Peyer's patch (tissue), 4 donors: Measurements from ENCODE around the gene MIS12.

Experiments used
- CTCF ChIP-seq, 6 experiments: fragments of 450-650 bp in 4 of 6; fragments of 200-600 bp in 2 of 6; sonication (generic) in 1 of 6; IDR thresholded peaks; one replicate each; pipeline ENCODE4 v1.5.1; 2017 to 2019; ENCODE audit warnings: antibody characterized with exemption in 6 of 6, mild to moderate bottlenecking in 3 of 6, moderate library complexity in 1 of 6
- POLR2A ChIP-seq, 2 donors: fragments of 450-650 bp; IDR thresholded peaks; one replicate each; pipeline ENCODE4 v1.5.1; 2017; ENCODE audit warnings: antibody characterized with exemption in 2 of 2, mild to moderate bottlenecking in 2 of 2, moderate library complexity in 2 of 2

DNA sequence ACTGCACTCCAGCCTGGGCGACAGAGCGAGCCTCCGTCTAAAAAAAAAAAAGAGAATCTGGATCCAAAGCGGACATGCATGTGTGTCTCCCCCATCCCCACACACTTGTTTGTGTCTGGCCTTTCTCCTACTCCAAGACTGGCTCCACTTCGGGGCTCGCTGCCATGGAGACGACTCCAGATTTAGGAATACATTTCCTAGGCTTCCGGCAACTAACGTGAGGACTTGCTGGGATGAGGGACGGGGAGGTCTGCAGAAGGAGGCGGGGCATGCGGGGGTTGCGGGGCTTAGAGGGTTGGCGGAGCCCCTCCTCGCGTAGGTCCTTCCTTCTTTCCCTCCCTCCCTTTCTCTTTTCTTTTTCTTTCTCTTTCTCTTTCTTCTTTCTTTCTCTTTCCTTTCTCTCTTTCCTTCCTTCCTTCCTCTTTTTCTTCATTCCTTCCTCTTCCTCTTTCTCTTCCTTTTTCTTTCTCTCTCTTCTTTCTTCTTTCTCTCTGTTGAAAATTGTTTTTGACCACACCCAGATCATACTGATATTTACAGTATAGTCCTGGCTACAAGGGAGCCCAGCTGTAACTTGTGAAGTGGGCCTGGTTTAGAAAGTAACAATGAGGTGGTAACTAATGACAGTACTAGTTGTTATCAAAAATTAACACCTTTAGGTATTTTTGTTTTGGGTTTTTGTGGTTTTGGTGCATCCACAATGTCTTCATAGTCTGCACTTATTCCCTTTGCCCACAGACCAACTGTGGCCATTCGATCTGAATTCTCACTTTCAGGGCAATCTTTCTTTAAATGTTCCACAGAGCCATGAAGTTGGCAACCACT, 25.2 kb downstream of the MIS12 start:
- no peak for TF ChIP-seq CTCF (IDR thresholded peaks at IDR 0.05)
- no peak for TF ChIP-seq POLR2A (IDR thresholded peaks at IDR 0.05)
